GM18870 (cell line): ENCODE data around the gene ANAPC5.

Experiments
- ATAC-seq: cut with Tn5 transposase; IDR thresholded peaks from one replicate; pipeline ENCODE4 v1.9.1; 2021; ENCODE audit warnings: moderate library complexity; ENCODE audit not compliant: unreplicated experiment

Gene ANAPC5

DNA sequence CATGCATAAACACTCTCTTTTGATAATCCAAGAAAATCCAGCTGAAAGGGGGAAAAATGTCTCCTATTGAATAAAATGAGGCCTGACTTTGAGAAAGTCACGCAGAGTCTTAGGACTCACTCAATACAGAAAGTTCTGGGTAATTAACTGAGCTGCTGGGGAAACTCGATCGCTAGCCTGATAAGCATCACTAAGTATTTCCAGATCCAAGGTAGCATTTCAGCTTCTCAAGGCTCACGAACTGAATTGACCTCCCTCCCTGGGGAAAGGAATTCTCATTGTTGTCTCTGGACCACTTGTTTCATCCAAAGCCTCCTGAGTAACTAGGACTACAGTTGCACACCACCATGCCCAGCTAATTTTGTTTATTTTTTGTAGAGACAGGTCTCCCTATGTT, 13.8 kb upstream of the ANAPC5 start:
- no peak for ATAC-seq

DNA sequence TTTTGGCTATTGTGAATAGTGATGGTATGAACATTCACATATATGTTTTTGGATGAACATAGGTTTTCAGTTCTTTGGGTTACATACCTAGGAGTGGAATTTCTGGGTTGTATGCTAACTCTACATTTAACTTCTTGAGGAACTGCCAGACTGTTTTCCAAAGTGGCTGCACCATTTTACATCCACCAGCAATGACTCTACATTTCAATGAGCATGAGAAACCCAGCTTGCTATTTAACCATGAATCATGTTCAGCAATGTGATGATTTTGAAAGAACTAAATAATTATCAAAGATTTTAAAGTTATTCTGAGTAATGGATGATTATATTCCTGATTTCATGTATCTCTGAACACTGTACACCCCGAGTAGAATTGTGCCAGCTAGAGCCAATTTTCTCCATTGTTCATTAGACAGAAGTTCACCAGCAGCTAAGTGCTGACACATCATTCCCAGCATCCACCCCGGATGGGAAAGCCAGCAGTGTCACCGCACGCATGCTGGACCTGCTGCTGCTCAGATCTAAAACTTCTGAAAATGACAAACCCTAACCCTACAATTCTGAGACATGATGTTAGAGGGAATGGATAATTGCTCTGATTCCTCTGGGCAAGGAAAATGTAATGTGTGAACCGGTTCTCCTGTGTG, 13.3 kb upstream of the ANAPC5 start:
- no peak for ATAC-seq

DNA sequence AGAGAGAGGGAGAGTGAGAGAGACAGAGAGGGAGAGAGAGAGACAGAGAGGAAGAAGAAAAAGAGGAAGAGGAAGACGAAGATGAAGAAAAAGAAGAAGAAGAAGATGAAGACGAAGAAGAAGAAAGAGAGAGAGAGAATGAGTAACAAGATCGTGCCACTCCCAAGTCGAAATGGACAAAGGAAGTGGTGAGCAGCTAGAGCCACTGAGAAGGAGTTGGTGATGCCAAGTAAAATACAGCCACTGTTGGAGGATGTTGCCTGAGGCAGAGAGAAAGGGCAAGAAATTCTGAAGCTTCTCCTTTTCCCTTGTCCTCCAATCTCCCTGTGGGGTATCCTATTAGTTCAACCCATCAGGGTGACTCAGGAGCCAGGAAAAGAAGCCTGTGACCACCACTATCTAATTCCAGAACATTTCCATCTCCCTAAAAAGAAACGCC, 12.5 kb upstream of the ANAPC5 start:
- ATAC-seq, result no peak

DNA sequence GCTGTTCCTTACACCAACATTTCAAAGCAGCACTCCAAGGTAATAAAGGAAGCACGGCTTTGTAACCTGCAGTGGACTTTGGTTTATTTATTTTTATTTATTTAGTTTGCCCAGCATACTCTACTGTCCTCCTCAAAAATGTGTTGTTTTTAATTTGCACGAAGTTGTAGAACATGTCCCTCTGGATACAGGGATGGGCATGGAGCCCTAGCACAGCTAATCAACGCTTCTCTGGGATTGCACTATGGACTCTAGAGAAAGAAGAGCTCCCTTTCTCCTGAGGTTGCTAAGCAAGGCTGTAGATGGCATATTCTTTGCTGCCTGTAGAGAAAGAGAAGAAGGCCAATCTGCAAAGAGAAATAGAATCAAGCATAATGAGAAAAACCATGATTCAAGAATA, 5.9 kb upstream of the ANAPC5 start:
- no peak for ATAC-seq

DNA sequence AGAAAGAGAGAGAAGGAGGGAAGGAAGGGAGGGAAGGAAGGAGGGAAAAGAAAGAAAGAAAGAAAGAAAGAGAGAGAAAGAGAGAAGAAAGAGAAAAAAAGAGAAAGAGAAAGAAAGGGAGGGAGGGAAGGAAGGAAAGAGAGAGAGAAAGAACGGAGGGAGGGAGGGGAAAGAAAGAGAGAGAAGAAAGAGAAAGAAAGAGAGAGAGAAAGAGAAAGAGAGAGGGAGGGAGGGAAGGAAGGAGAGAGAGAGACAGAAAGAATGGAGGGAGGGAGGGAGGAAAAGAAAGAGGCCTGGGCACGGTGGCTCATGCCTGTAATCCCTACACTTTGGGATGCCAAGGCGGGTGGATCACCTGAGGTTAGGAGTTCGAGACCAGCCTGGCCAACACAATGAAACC, 5.1 kb upstream of the ANAPC5 start:
- ATAC-seq, result no peak

DNA sequence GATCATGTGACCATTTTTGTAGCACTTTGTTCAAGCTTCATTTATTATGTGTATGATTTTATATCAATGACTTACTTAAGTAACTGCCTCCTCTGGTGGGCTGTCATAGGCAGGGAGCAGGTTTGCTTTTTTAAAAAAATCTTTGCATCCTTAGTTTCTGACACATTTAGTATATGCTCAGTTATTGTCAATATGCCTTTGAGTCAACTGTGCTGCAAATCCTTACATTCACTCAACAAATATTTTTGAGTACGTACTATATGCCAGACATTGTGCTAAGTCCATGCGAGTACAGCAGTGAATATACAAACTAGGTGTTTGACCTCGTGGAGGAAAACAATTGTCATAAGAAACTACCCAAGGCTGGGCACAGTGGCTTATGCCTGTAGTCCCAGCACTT, 4.4 kb upstream of the ANAPC5 start:
- no peak for ATAC-seq

DNA sequence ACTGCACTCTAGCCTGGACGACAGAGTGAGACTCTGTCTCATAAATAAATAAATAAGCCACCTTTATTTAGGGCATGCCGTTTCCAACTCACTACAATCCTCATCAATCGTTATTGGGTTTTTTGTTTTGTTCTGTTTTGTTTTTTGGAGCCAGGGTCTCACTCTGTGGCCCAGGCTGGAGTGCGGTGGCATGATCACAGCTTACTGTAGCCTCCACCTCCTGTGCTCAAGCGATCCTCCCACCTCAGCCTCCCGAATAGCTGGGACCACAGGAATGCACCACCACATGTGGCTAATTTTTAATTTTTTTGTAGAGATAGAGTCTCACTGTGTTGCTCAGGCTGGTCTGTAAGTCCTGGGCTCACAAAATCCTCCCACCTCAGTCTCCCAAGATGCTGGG, 3.6 kb upstream of the ANAPC5 start:
- no peak for ATAC-seq

DNA sequence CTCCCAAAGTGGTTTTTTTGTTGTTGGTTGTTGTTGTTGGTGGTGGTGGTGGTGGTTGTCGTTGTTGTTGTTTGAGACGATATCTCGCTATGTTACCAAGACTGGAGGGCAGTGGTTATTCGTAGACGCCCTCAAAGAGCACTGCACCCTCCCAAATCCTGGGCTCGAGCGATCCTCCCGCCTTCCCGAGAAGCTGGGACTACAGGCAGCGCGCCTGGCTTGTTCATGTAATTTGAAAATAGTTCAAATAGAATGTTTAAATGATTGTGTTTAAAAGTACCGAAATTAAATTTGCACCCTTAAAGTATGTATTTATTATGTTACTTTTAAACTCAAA, 439 bp upstream of the ANAPC5 start:
- ATAC-seq, result no peak

DNA sequence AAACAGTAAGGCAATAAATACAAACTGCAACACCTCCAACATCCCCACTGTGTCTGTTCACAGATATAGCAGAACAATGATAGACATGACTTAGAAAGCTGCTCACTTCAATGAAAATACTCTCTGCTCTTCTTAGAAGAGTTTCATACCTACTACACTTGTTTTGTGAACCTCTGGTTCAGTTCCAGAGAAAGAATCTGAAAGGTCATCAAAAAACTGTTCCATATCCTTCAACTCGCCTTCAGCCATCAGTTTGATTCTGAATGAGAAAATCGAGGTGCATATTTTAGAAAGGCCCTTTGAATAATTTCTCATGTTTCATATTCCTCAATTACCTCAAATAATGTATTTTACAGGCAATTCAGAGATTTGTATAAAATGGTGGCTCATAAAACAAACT, 5.5 kb downstream of the ANAPC5 start:
- ATAC-seq, result no peak

DNA sequence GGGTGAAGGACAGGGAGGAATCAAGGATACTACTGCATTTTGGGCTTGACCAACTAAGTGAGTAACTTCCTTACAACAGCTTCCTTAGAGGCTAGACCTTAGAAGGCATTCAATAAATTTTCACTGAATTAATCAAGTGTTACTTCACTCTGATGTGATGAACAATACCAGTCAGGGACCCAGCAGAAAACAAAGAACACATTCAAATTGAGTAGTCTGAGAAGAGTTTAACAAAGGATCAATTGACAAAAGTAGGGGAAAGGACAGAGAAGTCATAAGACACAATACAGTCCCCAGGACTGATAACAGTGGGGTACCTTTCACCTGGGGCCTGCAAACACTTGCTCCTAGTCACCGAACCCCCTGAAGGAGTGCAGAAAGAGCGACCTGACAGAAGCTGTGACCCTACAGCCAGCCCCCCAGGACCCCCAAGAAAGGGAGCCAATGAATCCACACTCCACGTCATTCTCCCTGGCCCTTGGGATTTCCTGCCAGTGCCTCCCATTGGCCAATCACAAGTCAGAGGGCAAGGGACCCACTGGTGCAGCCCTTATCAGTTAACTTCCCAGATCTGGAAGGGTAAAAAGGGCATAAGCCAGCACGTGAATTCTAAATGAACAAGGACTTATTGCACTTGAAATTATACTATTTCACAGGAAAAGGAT, 6.9 kb downstream of the ANAPC5 start:
- ATAC-seq, result no peak

DNA sequence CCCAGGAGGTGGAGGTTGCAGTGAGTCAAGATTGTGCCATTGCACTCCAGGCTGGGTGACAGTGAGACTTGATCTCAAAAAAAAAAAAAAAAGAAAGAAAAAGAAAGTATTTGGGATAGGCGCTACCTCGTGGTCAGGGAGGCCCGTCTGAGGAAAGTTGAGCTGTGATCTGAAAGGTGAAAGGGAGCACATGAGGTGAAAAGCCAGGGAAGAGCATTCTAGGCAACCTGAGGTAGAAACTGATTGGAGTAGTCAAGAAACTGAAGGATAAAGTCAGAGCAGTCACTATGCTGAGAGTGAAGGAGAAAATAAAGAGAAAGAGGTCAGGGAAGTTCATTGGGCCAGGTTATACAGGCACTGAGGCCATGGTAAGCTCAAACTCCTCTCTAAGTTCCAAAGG, 7.7 kb downstream of the ANAPC5 start:
- no peak for ATAC-seq

DNA sequence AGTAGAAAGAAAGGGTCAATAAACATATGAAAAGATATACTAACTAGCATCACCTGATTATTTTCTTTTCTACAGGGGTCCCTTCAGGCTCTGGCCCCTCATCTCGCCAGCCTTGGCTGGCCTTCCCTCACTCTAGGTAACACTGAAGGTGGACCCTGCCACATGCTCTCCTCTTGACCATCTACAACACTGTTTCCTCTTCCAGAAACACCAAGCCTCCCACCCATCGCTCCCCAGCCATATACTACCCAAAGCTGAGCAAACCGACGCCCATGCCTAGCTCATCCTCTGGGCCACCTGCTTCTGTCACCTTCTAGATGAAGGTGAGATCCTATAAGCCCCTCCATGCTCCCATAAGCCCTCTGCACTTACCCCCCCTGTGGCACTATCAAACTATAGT, 14.8 kb downstream of the ANAPC5 start:
- ATAC-seq, result no peak

DNA sequence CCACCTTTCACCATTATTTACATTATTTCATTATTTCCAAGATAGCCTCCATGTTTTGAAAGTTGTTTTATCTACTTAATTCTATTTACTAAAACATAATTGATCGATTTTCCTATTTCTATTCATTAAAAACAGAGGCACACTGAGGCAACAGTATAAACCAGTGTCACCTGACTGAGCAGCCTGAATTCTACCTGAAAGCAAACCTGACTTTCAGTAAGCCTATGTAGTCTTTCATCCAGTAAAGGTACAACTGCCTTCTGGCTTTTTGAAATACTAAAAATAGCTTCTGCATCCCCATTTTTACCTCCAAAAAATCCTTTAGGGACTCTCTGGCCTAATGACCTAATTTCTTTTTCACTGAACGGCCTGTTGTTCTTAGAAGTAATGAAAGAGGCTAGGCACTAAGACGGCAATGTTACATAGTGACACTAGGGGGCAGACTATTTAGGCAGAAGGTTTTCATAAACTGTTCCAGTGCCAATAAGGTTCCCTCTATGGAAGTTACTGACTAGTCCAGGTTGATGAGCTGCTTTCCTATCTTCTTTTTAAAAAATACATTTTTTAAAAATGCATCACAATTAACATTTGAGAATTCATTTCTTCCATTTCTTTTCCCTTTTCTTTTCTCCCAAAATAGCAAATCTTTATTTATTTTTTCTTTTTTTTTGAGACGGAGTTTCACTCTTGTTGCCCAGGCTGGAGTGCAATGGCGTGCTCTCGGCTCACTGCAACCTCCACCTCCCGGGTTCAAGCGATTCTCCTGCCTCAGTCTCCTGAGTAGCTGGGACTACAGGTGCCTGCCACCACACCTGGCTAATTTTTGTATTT, 17.5 kb downstream of the ANAPC5 start:
- no peak for ATAC-seq

DNA sequence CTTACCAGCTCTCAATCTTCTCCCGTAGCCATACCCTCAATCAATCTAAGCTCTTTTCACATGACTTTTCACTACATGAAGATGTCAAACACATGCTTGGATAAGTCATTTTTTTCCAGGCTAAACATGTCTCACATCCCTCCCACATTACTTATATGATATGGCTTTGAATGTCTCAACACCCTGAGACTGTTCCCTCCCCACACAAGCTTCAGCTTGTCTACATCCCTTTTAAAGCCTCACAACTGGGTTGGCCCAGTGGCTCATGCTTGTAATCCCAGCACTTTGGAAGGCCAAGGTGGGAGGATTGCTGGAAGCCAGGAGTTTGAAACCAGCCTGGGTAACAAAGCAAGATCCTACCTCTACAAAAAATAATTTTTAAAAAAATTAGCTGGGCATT, 18.5 kb downstream of the ANAPC5 start:
- no peak for ATAC-seq

DNA sequence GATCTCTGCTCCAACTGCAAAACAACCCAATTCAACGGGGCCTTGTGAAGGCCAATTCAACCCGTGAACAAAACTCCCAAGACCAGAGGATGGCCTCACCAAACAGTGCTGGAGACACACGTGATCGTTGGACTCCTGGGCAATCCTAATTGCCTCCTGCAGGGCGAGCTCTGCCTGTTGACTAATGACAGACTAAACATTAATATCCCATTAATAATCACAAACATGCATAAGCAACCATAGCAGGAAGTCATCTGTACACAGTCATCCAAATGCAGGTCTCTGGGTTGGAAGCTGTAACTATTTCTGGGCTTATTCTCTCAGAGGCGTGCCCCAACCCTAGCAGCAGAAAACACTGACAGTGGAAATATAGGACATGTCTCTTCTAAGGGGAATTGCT, 21.0 kb downstream of the ANAPC5 start:
- no peak for ATAC-seq

DNA sequence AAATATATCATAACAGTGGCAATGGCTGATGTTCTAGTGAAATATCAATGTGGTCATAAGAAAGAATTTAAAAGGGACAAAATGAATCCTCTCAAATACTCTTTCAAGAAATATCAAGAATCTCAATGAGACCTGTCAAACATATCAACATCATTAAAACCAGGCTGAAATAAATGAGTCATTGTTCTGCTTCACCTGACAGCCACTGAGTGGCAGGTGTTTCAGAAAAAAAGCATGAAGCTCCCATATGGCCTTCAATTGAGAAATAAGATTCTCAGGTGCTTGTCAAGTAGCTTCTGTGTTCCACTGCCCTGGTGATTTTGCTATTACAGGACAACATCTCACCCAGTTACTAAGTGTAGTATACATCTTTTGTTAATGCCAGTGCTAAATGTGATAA, 21.5 kb downstream of the ANAPC5 start:
- ATAC-seq, result no peak

DNA sequence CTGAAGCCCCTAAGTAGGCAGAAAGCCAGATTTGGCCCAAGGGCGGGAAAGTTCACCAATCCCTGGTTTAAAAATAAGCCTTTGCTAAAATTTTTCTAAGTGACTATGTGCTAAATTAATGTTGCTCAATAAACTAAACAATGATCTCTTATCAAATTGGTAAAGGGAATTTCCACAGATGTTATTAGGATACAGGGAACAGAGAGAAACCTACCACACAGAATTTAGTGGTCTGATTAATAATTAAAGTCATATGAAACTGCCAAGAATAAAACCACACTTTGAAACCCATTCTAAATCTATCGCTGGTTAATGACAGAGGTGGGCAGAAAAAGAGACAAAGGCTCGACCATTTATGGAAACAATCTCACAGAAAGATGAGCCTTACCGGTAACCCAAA, 22.0 kb downstream of the ANAPC5 start:
- ATAC-seq, result no peak

DNA sequence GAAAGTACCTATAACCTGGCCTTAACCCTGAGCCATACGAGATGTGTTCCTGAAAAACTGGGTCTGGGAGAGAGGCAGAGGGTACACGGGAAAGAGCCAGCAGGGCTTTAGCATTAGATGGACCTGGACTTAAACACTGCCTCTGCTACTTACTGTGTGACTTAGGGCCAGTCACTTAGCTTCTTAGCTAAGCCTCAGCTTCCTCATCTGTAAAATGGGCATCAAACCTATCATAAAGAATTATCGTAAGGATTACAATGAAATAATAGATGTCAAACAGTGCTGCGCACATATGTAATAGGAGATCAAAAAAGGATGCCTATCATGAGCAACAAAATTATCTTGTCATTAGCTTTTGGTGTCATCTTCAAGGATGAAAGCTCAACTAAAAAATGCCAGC, 23.6 kb downstream of the ANAPC5 start:
- ATAC-seq, result no peak

DNA sequence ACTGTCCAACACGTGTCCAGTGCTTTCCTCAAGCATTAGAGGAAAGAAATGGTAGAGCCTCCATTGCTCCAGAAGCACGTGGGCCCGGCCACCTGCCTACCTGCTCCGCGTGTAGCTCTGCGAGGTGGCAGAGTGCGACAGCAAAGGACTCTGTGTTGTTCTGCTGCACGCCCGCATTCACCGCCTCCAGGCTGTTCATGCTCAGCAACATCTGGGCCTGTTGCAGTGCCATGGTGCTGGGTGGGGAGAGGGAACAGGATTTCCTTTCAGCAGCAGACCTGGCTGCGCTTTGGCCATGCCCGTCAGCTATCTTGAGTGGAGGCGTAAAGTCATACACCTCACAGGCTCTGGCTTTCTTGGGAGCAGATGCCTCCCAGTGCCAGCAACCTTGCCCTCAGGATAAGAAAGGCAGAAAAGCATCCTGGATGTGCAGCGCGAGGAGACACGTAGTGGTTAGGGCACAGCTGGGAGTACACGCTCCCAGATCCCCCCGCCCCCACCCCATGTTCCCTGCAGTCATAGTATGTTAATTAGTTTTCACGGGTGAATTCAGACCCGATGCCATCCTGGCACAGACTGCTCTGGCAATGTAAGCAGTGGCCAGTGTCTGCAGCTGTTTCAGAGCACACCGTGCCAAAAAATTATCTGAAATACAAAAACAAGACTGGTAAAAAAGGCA, 25.1 kb downstream of the ANAPC5 start:
- no peak for ATAC-seq

DNA sequence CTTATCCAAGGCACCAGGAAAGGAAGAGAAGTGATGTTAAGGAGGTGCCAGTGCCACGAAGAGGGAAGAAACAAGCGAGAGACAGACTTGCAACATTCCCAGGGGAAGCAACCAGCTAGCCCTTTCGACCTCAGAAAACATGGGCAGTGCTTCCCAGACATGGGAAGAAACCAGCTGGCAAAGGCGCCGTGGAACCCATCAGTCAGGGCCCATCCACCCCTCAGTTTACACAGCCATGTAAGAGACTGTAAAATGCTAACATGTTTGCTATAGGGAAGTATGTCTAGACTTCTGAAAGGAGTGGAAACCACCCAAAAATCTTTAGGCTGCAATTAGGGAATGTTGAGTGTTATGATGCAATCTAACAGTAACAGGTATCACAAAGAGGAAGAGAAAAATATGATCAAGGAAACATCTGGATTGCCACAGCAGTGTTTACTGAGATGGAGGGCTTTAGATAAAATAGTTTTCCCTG, 26.3 kb downstream of the ANAPC5 start:
- ATAC-seq, result no peak

DNA sequence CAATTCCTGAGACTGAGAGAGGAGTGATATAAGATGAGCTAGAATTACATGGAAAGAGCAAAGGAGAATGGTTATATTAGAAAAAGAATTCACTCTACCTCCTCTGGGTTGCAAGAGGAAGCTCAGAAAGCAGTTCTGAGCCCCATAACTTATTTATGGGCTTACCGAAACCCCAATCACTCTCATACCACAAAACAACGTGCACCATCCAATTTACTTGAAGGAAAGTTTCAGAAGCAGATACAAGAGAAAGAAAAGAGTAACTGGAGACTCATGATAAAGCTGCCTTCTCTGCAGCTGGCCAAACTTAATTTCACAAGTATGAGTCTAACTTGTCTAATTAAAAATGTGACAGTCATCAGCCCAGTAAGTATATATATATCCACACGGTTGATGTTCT, 28.3 kb downstream of the ANAPC5 start:
- no peak for ATAC-seq

DNA sequence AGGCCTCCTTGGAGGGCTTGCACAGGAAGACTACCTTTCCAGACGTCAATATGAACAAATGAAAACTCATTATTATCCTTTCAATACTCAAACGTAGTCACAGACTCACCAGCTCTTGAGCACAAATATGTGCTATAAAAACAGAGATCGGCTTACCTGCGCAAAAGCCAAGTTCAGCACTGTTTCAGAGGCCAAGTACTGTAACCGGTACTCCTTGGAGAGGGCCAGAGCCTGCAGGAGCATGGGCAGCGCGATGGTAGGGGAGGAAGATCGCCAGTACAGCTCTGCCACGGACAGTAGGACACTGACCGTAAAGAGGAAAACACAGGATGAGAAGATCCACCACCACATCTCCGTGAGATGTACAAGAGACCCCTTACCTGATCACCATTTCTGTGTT, 34.1 kb downstream of the ANAPC5 start:
- ATAC-seq, result no peak
